ENCODE results near the gene OPCML.
A peak's percentile ranks its signal among the peaks of the same experiment; 100 is the strongest.

Gene OPCML

DNA sequence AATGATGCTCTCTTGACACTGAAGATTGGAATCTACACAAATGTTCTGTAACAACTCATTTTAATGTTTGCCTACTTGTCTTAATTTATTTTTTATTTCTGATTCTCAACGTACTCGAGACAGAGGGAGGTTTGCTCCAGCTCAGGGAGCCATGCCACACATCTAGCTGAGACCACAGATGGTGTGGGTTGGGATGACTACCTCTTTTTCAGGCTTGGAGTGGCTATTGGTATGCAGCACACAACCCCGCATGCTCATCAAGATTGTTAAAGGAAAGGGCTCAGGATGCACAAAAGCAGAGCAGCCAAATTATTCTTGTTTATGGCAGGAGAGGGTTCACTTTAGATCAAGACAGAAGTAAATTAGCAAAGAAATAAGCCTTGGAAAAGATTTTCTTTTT, 424.5 kb downstream of the OPCML start:
- FAIRE-seq (no peak), DNase-seq (ENCODE audit: extremely low spot score, insufficient read length, low read depth) (no peak)

DNA sequence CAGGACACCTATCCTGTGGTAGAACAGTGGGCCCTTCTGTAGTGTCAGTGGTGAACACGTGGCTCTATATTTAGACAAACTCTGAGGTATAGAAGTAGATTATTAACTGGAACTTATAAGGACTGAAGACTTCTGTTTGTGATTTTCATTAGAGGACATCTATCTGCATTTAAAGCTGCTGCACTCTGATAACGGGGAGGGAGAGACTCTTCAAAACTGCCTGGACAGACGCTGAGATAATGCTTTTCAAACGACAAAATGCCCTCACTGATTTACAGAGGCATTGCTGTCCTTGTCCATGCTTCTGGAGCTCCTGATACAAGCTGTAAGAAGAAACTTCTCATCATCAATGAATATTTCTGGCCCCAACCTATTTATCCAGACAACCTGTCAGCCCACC, 425.2 kb downstream of the OPCML start:
- DNase-seq (ENCODE audit: extremely low spot score, insufficient read length, low read depth) (no peak), FAIRE-seq (no peak)

DNA sequence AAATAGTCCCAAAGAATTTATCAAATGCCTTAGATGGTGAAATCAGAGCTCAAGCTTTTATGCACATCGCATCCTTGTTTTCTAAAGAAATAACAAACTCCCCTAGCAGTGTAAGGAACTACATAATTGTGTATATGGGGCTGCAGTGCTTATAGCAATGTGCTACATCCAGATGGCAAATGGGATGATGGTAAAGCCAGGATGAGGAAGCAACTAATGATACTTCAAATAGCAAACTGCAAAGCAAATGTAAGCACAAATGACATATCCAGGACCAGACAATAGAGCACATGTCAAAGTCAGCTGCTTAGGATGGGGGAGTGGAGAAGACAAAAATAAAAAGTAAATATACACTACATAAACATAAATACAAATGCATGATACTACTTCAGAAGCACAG, 425.9 kb downstream of the OPCML start:
- FAIRE-seq (no peak), DNase-seq (ENCODE audit: extremely low spot score, insufficient read length, low read depth) (no peak)

DNA sequence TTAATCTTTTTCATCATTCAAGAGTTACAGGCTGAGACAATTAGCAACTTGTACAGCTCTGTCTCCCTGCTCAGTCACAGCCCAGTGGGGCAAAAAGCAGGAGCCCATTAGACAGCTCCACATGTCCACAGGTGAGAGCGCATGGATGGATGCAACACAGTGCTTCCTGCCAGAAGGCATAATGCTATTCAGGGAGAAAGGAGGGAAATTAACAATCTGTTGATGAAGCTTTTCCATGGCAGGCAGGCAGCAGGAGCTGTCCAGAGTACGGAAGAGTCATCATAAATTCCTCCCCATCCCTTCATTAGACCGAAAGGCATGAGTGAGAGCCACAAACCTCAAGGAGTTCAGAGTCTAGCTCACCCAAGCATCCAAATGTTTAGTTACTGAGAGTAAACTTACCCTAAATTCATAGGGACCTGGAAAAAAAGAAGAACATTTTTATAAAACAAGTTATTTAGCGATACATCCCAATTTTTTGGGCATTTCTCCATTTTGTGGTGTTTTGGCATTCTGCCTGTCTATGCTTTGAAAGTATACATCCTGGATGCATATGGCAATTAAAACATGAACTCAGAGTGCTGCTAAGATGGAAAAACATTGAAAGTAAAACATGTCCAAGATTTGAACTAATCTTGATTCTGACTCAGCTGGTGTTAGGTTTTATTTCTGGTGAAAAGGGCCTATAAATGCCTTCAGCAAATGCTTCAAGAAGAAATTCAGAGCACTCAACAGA, 428.1 kb downstream of the OPCML start:
- FAIRE-seq: no peak

DNA sequence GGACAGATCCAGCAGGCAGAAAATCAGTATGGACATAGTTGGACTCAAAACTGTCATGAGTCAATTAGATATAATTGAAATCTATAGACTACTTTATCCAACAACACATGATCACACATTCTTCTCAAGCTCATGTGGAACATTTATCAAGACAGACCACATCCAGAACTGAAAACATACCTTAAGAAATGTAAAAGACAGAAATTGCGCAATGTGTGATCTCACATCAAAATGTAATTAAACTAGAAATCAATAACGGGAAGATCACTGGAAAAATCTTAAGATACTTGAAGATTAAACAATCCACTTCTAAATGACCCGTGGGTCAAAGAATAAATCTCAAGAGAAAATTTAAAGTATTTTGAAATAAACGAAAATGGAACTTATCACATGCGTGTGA, 435.3 kb downstream of the OPCML start:
- FAIRE-seq: no peak
- DNase-seq (ENCODE audit: extremely low spot score, insufficient read length, low read depth): no peak

More for the DNA sequence above, 428.1 kb downstream of the OPCML start:
- DNase-seq (ENCODE audit: extremely low spot score, insufficient read length, low read depth): no peak

DNA sequence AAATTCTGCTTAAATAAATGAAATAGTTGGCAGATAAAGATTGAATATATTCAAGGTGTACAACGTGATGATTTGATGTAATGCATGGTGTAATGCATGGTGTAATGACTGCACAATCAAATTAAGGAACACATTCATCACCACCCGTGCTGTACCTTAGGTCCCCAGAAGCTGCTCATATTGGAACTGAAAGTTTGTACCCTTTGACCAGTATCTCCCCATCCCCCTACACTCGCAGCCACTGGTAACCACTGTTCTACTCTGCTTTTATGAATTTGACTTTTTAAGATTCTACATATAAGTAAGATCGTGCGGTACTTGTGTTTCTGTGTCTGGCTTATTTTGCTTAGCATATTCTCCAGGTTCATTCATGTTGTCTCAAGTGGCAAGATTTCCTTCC, 445.8 kb downstream of the OPCML start:
- no peak for FAIRE-seq
- DNase-seq (ENCODE audit: extremely low spot score, insufficient read length, low read depth): no peak

DNA sequence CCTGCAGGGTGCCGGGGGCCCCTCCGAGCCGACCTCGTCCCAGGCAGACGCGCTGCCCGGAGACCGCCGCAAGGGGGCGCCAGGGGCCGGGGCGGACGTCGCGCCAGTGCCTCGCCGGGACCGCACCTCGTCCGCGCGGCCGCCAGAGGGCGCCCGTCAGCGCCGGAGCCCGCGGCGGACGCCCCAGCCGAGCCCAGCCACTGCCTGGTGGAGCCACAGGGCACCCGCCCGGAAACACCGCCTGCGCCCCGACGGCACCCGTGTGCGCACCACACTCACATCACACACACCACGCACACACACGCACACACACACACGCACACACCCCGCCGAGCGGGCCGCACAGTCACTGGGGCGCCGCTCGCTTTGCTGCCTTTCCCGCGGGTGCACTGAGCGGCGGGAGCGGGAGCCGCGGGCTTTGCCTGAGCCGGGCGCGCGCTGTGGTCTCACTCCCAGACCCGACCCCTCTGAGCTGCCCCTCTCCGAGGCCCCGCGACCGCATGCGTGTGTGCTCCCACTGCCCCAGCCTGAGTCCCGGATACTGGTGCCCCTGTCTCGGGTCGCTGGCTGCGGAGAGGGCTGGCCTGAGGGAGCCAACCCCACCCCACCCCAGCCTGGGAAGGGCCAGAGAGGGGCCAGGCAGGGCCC, 449.3 kb downstream of the OPCML start:
- peak; percentile 57 for DNase-seq (ENCODE audit: extremely low spot score, insufficient read length, low read depth)
- FAIRE-seq: no peak

DNA sequence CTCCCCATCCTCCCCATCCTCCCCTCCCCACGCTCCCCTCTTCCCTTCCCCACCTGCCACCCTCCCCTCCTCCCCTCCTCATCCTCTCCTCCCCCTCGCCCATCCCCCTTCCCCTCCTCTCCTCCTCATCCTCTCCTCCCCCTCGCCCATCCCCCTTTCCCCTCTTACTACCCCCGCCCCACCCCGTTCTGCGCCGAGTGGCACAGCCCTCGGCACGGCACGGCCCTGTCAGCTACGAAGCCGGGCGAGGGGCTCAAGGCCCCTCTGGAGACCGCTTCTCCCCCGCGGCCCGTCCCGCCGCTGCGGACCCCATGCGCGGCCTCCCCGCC, 449.9 kb downstream of the OPCML start:
- DNase-seq (ENCODE audit: extremely low spot score, insufficient read length, low read depth) (no peak), FAIRE-seq (no peak)

DNA sequence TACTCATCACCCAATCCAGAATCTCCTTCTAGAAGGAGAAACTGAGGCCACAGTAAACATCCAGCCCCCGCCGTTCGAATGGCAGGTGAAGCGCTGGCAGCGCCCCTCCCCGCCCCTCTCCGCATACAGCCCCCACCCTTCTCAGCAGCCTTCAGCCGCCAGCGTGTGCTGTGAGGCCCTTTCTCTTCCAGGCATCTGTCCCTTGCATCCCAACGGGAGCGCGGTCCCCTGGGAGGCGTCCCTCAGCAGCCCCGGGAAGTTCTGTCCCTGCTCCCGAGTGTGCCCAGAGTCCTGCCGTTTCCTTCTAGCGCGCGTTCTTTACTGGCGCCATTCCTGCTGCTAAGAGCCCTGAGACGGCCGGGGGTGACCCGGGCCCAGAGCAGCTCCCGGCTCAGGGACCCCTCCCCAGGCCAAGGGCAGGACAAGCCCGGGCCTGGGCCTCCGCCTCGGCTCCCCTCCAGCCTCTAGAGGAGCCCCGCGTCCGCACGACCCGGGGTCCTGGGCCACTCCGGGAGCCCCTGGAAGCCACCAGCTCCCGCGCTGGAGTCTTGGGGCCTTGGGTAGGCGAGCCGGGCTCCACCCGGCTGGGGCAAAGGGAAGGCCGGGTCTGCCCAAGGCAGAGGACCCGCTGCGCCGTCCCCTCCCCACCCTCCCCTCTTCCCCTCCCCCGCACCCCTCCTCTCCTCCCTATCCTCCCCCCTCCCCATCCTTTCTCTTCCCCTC, 450.4 kb downstream of the OPCML start:
- DNase-seq (ENCODE audit: extremely low spot score, insufficient read length, low read depth): no peak
- no peak for FAIRE-seq

DNA sequence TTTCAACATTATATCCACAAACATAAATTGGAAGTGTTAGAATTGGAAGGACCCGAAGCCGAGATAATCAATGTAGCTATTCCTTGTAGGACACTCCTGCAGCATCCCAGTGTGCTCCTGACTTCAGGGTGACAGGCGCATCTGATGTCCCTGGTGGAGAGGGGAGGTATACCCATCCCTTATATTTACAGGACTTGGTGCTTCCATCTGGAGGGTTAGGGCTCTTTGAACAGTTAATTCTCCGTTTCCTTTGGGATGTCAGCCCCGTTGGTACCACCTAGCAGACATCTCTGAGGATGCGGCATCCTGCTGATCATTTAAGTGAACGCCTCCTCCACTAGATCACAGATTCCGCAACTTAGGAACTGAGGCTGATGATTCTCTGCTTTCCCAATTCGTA, 451.3 kb downstream of the OPCML start:
- FAIRE-seq (no peak), DNase-seq (ENCODE audit: extremely low spot score, insufficient read length, low read depth) (no peak)

DNA sequence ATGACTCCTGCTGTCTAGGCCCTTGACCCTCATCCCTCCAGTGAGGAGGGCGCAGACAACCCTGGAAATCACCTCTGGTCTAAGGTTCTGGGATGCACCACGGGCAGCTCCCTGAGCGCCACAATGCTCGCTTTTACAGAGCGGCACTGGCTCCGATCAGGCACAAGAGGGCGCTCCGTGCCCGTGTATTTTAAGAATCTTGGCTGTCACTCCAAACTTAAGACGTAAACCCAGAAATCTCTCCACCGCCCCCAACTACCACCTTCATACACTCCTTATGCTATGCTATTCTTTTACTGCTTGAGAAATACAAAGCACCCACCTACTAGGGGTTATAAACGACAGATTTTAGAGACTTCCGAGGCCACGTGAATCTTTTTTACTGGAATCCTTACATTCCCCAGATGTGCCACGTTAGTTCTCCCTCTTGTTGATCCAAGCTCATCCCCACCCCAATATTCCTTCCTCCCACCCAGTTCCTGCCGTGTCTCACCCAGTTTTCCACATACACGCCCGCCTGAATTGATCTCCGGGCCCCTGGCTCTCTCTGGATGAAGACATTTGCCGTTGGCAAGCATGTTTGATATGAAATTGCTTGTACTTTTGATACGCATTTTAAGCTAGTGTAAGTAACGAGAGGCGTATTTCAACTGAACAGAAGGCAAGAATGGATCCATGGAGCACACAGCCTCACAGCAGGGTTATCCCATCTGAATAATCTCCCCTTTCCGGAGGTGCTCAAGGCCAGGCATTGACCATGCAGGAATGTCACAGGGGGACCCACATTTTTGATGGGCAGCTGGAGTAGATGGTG, 453.5 kb downstream of the OPCML start:
- no peak for DNase-seq (ENCODE audit: extremely low spot score, insufficient read length, low read depth)
- peak; percentile 56 for FAIRE-seq

DNA sequence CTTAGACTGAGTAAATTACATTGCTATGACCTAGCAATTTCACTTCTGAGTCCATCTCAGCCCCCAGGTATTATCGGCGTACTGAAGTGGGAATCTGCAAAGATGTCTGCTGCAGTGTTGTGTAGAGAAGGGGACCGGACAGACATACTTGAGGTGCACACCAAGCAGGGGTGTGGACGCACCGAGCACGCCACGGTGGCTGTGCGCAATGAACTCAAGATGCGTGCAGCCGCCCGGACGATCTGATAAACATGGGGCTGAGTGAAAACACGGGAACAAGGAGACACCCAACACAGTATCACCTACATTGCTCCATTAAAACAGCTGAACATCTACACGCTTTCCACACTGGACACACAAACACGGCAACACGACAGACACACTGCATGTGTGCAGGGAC, 454.3 kb downstream of the OPCML start:
- DNase-seq (ENCODE audit: extremely low spot score, insufficient read length, low read depth) (no peak), FAIRE-seq (no peak)

DNA sequence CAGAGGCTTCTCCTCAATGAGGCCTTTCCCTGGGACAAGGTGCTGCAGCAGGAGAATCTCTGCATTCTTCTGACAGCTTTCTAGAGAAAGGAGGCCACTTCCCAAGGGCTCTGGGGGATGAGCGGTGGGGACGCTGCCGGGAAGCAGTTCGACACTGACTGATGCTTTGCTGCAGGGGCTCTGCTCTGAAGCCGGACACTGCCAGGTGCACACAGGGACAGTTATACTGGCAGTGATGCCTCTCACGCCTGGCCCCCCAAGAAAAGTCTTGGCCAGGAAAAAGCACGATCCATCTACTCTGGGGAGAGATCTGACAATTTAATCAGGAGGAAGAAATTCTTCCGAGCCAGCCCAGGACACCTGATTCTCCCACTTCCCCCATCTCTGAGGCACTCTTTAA, 456.9 kb downstream of the OPCML start:
- DNase-seq (ENCODE audit: extremely low spot score, insufficient read length, low read depth) (no peak), FAIRE-seq (no peak)

DNA sequence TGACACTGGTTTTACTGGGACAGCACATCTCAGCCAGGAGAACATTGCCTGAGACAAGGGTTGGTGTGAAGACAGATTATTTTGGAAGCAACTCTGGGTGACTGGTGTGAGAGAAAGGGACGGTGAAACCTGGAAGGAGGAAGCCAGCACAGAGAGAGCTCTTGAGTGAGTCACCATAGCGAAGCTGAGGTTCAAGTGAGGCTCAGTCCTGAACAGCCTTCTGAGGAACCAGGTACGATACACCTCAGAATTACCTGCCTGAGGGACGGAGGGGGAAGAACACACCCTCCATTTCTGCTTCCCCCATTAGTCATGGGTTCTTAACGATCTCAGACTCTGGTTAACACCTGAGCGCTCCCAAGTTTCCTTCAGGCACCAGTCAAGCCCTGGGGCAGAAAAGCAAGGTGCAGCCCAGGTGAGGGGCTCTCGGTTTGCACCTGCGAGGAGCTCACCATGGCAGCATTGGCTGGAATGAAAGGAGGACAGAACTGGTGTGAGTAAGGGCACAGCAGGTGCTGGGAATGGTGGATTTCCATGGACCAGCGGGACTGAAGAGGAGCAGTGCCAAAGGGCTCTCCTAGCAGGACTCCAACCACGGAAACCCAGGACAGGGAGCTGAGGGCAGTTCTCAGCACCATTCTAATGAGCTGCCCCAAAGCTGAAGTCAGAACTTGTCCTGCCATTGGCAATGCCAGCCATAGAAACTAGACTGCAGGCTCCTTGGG, 459.3 kb downstream of the OPCML start:
- FAIRE-seq (no peak), DNase-seq (ENCODE audit: extremely low spot score, insufficient read length, low read depth) (no peak)

DNA sequence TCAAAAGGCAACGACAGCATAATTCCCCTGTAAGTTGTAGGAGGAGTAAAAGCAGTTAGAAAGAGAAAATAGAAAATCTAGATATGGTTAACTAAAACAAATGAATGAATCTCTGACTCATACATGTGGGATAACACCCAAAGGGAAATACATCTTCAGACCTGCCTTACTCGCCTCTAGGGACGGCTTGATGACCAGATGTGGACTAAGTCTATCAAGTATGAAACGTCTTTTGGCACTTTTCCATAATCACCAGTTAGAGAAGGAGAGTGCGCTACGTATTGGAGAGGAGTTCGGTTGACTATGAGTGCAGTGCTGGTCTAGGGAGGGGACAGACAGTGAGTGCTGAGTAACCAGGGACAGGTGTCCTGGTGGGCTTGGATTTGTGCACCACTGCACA, 459.9 kb downstream of the OPCML start:
- FAIRE-seq (no peak), DNase-seq (ENCODE audit: extremely low spot score, insufficient read length, low read depth) (no peak)

DNA sequence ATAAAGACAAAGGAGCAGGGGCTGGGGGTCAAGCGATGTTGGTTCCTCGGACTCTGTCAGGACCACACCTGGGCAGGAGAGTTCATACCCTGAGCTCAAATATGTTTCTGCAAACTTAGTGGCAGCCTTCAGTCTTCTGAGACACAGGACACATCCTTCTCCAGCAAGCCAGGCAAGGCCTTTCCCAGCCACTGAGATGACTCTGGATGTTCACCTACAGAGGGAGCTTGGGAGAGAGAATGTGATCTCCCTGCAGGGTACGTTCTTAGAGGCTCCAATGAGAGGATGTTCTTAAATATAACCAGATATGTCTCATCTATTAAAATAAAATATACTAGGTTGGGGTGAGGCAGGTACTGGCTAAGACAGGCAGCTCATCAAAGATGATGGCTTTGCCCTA, 461.5 kb downstream of the OPCML start:
- FAIRE-seq: no peak

DNA sequence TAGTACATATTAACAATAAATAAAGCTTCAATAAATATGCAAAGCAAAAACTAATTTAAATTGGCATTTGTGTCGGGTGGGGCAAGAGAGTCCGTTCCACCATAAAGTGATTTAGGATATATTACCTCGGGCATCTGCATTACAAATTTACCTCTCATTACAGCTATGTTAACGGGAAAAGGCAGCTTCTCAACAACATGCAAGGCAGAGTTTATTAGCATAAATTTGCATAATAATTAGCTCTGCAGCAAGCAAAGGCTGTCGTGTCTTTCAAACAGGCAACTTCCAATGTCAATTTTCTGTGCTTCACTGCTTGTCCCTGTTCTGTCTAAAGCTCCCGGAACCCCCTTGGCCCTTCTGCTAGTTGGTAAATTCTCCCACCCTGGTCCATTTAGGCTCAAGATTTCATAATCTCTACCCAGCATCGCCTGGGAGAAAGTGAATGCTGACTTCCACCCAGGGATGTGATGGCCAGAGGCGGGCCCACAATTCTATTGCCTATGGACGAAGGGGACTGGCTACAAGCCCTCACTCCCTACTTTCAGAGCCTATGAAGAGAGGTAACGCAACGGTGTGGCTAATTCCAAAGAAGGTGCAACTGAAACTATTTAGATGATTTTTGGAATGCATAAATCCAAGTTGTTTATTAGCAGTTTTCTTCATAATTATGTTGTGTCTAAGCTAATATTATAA, 462.1 kb downstream of the OPCML start:
- DNase-seq (ENCODE audit: extremely low spot score, insufficient read length, low read depth): no peak

More for the DNA sequence above, 461.5 kb downstream of the OPCML start:
- DNase-seq (ENCODE audit: extremely low spot score, insufficient read length, low read depth): no peak

DNA sequence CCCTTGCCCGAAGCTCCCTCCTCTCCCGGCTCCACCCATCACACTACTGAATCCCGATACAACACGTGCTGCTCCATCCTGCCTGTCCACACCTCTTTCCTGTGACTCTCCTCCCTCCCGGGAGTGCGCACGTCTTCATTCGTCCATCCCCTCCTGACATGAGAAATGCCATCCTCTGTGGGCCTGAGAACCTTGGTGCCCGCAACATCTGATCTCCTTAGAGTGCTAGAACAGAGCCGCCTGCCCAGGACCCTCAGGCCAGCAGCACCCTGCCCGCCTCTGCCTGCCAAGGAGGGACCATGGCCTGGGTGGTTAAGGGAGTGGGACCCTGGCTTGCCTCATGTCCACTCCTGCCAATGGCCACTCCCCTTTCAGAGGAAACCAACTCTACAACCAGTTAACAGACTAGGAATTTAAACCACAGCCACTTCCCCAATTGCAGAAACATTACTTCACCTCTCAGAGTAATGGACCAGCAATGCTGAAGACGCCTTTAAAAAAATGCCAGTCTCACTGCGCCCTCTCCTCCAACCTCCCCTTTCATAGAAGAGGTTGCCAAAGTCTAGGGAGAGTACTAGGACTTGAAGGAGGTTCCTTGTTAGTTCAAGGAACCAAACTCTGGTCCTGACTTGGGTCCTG, 466.3 kb downstream of the OPCML start:
- DNase-seq (ENCODE audit: extremely low spot score, insufficient read length, low read depth) (no peak), FAIRE-seq (no peak)

More for the DNA sequence above, 462.1 kb downstream of the OPCML start:
- no peak for FAIRE-seq

DNA sequence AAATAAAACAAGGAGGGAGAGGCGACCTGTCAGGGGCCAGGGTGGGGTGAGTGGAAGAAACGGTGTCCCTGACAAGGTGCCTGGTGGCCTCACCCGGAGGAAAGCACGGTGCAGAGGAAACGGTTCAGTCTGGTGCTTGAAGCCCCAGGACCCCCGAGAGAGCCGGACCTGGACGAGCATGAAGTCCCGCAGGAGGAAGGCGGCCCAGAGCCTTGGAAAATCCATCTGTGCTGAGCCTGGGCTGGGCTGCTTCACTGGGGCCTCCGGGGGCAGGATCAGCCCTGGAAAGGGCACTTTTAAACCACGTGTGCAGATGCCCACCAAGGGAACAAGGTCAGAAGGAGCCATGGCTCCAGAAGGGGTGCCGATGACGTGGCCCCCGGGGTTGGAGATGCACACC, 467.3 kb downstream of the OPCML start:
- FAIRE-seq (no peak), DNase-seq (ENCODE audit: extremely low spot score, insufficient read length, low read depth) (no peak)
